ENCODE measurements around the gene GPR180. TPM values are rescaled to one million over a fixed set of nuclear protein-coding genes. Genes with fewer than 3 reads are reported as not detected.

GPR180 gene
- polyA plus RNA-seq, 2 of the 4 experiments (the other 2 are of a cell fraction), result 3.6 to 7.8 TPM

DNA sequence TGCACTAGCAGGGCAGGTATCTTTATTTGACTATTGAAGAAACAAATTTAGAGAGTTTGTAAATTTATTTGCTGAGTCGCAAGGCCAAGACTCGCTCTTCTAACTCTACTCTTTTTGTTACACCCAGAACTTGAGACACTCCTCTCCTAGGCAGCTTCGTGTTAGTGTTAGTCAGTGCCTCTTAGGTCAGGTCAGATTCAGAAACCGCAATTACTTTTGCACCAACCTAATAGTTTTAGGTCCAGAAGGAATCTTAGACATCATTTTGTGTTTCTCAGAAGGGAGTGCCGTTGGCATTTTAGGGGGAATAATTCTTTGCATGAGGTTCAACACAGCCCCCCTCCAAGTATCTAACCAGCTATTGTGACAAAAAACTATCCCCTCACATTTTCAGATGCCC, 8.8 kb downstream of the GPR180 start:
- POLR2A ChIA-PET, result no interaction called here
- no peak for ATAC-seq
- no peak overlapping the region for H3K27ac ChIP-seq
- no peaks in the 10 kb centered on the region for H3K9me3 ChIP-seq
- no peak overlapping the region for H3K4me2 ChIP-seq
- H3K4me1 ChIP-seq, result no peaks in the 10 kb centered on the region
- no peak for FAIRE-seq
- CTCF ChIA-PET, result no interaction called here
- H3K4me3 ChIP-seq, result no peak overlapping the region
- DNase-seq (ENCODE audit: low read depth in 1 of 2, low spot score in 1 of 2), result no peak
- TF ChIP-seq RCOR1 (IDR thresholded peaks at IDR 0.05; ENCODE audit: low read depth, low read length) (no peak), MAFK (IDR thresholded peaks at IDR 0.05; ENCODE audit: partially characterized antibody) (no peak), FOSB (CRISPR knock-in tag; IDR thresholded peaks at IDR 0.05) (no peak), HES2 (IDR thresholded peaks at IDR 0.05) (no peak), CBX8 (IDR thresholded peaks at IDR 0.05) (no peak), GATA3 (IDR thresholded peaks at IDR 0.05; ENCODE audit: borderline replicate concordance) (no peak), ZC3H11A (IDR thresholded peaks at IDR 0.05) (no peak), SREBF2 (IDR thresholded peaks at IDR 0.05) (no peak), EHF (CRISPR knock-in tag; IDR thresholded peaks at IDR 0.05) (no peak), ZSCAN20 (CRISPR knock-in tag; IDR thresholded peaks at IDR 0.05) (no peak), NPAS2 (CRISPR knock-in tag; IDR thresholded peaks at IDR 0.05; ENCODE audit: borderline replicate concordance) (no peak)
- TF ChIP-seq, protein P1, sequence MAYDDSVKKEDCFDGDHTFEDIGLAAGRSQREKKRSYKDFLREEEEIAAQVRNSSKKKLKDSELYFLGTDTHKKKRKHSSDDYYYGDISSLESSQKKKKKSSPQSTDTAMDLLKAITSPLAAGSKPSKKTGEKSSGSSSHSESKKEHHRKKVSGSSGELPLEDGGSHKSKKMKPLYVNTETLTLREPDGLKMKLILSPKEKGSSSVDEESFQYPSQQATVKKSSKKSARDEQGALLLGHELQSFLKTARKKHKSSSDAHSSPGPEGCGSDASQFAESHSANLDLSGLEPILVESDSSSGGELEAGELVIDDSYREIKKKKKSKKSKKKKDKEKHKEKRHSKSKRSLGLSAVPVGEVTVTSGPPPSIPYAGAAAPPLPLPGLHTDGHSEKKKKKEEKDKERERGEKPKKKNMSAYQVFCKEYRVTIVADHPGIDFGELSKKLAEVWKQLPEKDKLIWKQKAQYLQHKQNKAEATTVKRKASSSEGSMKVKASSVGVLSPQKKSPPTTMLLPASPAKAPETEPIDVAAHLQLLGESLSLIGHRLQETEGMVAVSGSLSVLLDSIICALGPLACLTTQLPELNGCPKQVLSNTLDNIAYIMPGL (CRISPR knock-in tag; IDR thresholded peaks at IDR 0.05; ENCODE audit: borderline replicate concordance), result no peak
- TF ChIP-seq, protein P2, sequence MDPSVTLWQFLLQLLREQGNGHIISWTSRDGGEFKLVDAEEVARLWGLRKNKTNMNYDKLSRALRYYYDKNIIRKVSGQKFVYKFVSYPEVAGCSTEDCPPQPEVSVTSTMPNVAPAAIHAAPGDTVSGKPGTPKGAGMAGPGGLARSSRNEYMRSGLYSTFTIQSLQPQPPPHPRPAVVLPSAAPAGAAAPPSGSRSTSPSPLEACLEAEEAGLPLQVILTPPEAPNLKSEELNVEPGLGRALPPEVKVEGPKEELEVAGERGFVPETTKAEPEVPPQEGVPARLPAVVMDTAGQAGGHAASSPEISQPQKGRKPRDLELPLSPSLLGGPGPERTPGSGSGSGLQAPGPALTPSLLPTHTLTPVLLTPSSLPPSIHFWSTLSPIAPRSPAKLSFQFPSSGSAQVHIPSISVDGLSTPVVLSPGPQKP (IDR thresholded peaks at IDR 0.05; ENCODE audit: low read depth, low read length), result no peak
- 93% methylated on average over 5 of the region's 5 CpGs for WGBS (ENCODE audit: missing lambda C conversion rate)

- Histone ChIP-seq H3K9me3 (no peaks in the 10 kb centered on the region), H3K27ac (no peak overlapping the region), H3K4me2 (no peak overlapping the region), H3K4me1 (no peaks in the 10 kb centered on the region), H3K4me3 (no peak overlapping the region)
- 64% methylated on average over 4 of the region's 4 CpGs for WGBS (ENCODE audit: missing lambda C conversion rate)
- POLR2A ChIA-PET, result interaction anchor here (1.0 kb wide), 1 partner anchor 10 kb away, joined by 3 read pairs; the partner anchor contains the start of gene GPR180
- TF ChIP-seq MAFK (IDR thresholded peaks at IDR 0.05; ENCODE audit: partially characterized antibody), result no peak
- no peak for TF ChIP-seq NPAS2 (CRISPR knock-in tag; IDR thresholded peaks at IDR 0.05; ENCODE audit: borderline replicate concordance)
- TF ChIP-seq MAZ (IDR thresholded peaks at IDR 0.05; ENCODE audit: borderline replicate concordance, low read depth, low read length), result no peak
- TF ChIP-seq KDM5A (IDR thresholded peaks at IDR 0.05), result no peak
- no peak for TF ChIP-seq EHMT2 (IDR thresholded peaks at IDR 0.05; ENCODE audit: low read depth)
- TF ChIP-seq HOXA7 (CRISPR knock-in tag; IDR thresholded peaks at IDR 0.05), result no peak
- TF ChIP-seq JUN (IDR thresholded peaks at IDR 0.05), result no peak
- TF ChIP-seq ZC3H11A (IDR thresholded peaks at IDR 0.05), result no peak
- no peak for TF ChIP-seq MYC (IDR thresholded peaks at IDR 0.05; ENCODE audit: borderline replicate concordance, low read length)
- ATAC-seq, result no peak
- no peak for FAIRE-seq
- DNase-seq (ENCODE audit: low read depth in 1 of 2, low spot score in 1 of 2), result no peak
- CTCF ChIA-PET, result no interaction called here
Measured at GRCh38 chr13:94612050-94612449, 10.4 kb downstream of the GPR180 start.

GRCh38 chr13:94613051-94613450, 11.4 kb downstream of the GPR180 start:
- Histone ChIP-seq H3K9me3 (no peaks in the 10 kb centered on the region), H3K27ac (no peak overlapping the region), H3K4me1 (no peaks in the 10 kb centered on the region), H3K4me2 (no peak overlapping the region), H3K4me3 (no peak overlapping the region)
- CTCF ChIA-PET, result no interaction called here
- DNase-seq (ENCODE audit: low read depth in 1 of 2, low spot score in 1 of 2) (no peak), ATAC-seq (no peak), FAIRE-seq (no peak)
- TF ChIP-seq CBX8 (IDR thresholded peaks at IDR 0.05), result no peak
- no peak for TF ChIP-seq EHF (CRISPR knock-in tag; IDR thresholded peaks at IDR 0.05)
- TF ChIP-seq EP300 (IDR thresholded peaks at IDR 0.05), result no peak
- TF ChIP-seq HES2 (IDR thresholded peaks at IDR 0.05), result no peak
- TF ChIP-seq, protein P3, sequence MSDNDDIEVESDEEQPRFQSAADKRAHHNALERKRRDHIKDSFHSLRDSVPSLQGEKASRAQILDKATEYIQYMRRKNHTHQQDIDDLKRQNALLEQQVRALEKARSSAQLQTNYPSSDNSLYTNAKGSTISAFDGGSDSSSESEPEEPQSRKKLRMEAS (IDR thresholded peaks at IDR 0.05), result no peak
- no peak for TF ChIP-seq PHF8 (IDR thresholded peaks at IDR 0.05; ENCODE audit: borderline replicate concordance, low read depth)
- no peak for TF ChIP-seq HDAC2 (IDR thresholded peaks at IDR 0.05)
- no peak for TF ChIP-seq FOXS1 (CRISPR knock-in tag; IDR thresholded peaks at IDR 0.05)
- TF ChIP-seq ZNF302 (CRISPR knock-in tag; IDR thresholded peaks at IDR 0.05), result no peak
- no peak for TF ChIP-seq EHMT2 (IDR thresholded peaks at IDR 0.05; ENCODE audit: low read depth)
- no peak for TF ChIP-seq MAZ (IDR thresholded peaks at IDR 0.05; ENCODE audit: borderline replicate concordance, low read depth, low read length)
- TF ChIP-seq TP53 (CRISPR knock-in tag; IDR thresholded peaks at IDR 0.05), result no peak
- TF ChIP-seq NR3C1 (IDR thresholded peaks at IDR 0.05), result no peak
- no peak for TF ChIP-seq SMC3 (IDR thresholded peaks at IDR 0.05)
- TF ChIP-seq RNF2 (IDR thresholded peaks at IDR 0.05; ENCODE audit: borderline replicate concordance, low read depth), result no peak
- POLR2A ChIA-PET, result interaction anchor here (1.0 kb wide), 1 partner anchor 11 kb away, joined by 3 read pairs; the partner anchor contains the start of gene GPR180
